Omental fat pad (tissue), 4 donors: Measurements from ENCODE around the gene CAPN8. TPM values are rescaled to one million over a fixed set of nuclear protein-coding genes. Genes with fewer than 3 reads are reported as not detected.
A peak's percentile ranks its signal among the peaks of the same experiment; 100 is the strongest.

Source experiments
- ATAC-seq: fragments of 150-250 bp; one replicate; pipeline ENCODE4 v1.9.1; 2016; ENCODE audit warnings: mild to moderate bottlenecking, moderate library complexity; ENCODE audit not compliant: low FRiP score
- DNase-seq: peaks from one replicate; pipeline ENCODE4 v3.0.0-alpha.2; 2019; ENCODE audit warnings: low spot score
- CTCF ChIP-seq, 3 donors: fragments of 450-650 bp; IDR thresholded peaks; one replicate each; pipeline ENCODE4 v1.5.1; 2016 to 2017; ENCODE audit warnings: antibody characterized with exemption in 3 of 3, mild to moderate bottlenecking in 3 of 3, moderate library complexity in 2 of 3
- total RNA-seq, 4 donors: library from RNA; depleted of rRNA; stranded (reverse); fragments of >200 nt; gene quantifications; one replicate each; pipeline ENCODE4 v1.1.0, GENCODE V29; 2016

Gene CAPN8
- total RNA-seq, 4 donors from 2014 or later, result not detected

GRCh38 chr1:223683586-223684487, 18.3 kb upstream of the CAPN8 start:
- DNase-seq, result no peak
- TF ChIP-seq CTCF (IDR thresholded peaks at IDR 0.05), result peak in 1 of 3 donors; percentile 17
- no peak for ATAC-seq

DNA sequence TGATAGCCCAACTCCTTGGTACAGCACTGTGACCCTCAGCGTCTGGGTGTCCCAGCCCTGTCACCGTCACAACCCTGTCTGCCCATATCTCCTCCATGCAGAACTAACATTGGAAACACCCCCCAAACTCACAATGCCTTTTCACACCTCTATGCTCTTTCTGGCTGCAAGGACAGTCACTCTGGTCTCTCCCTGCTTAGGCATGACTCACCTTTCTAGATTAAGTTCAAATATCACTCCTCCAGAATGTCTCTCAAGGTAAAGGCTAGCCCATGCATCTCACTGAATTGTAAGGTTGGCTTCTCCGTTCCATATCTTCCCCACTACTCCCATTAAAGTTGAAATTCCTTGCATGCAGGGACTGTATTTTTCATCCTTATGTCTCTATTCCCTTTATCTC, 17.0 kb upstream of the CAPN8 start:
- DNase-seq (no peak), ATAC-seq (no peak)
- TF ChIP-seq CTCF (IDR thresholded peaks at IDR 0.05), result no peak

DNA sequence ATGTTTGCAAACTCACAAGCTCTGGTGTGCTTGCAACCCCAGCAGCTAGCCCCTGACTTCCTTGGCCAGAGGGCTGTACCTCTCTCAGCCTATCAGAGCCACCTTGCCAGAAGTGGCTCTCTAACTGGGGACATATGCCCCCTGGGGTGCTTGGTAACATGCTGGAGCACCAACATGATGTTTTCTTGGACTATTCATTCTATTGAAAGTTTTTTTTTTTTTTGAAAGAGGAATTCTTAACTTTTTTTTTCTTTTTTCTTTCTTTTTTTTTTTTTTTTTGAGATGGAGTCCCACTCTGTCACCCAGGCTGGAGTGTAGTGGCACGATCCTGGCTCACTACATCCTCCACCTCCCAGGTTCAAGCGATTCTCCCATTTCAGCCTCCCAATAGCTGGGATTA, 14.7 kb upstream of the CAPN8 start:
- TF ChIP-seq CTCF (IDR thresholded peaks at IDR 0.05), result no peak
- DNase-seq (no peak), ATAC-seq (no peak)

DNA sequence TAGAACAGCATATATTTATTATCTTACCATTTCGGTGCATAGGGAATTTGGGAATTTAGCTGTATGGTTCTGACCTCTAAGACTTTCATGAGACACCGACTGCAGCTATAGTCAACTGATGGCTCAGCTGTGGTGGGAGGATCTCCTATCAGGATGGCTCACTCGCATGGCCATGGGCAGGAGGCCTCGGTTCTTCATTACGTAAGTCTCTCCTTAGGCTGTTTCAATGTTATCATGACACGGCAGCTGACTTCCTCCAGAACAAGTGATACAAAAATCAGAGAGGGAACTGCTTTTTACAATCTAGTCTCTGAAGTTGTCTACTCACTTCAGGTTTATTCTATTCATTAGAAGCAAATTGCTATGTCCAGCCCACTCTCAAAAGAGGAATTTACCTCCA, 13.3 kb upstream of the CAPN8 start:
- ATAC-seq (no peak), DNase-seq (no peak)
- no peak for TF ChIP-seq CTCF (IDR thresholded peaks at IDR 0.05)

GRCh38 chr1:223674119-223674890, 8.8 kb upstream of the CAPN8 start:
- no peak for TF ChIP-seq CTCF (IDR thresholded peaks at IDR 0.05)
- no peak for ATAC-seq
- DNase-seq, result no peak

- TF ChIP-seq CTCF (IDR thresholded peaks at IDR 0.05), result no peak
- ATAC-seq, result no peak
- no peak for DNase-seq
Observed at GRCh38 chr1:223670458-223671159, 5.1 kb upstream of the CAPN8 start.
